T-helper 2 cell treated with Interferon-gamma antibody and Interleukin-4, amounts not matched to agents 100 ng/mL and 5 ng/mL, for 36 hours (primary cell): ENCODE data around the gene MROH8. TPM values are rescaled to one million over a fixed set of nuclear protein-coding genes. Genes with fewer than 3 reads are reported as not detected.

Source experiments
- intact Hi-C: fragments of 100-400 bp; cut with micrococcal nuclease; formaldehyde crosslinking; loops from one replicate; pipeline ENCODE4 v1.15.1; 2023
- total RNA-seq: library from RNA; stranded (reverse); gene quantifications from 2 replicates; pipeline ENCODE4 v1.2.3, GENCODE V29; 2022

Gene MROH8
- total RNA-seq, 1 donor from 2014 or later = 1.6 TPM

GRCh38 chr20:37200376-37200775 is 21.0 kb upstream of the MROH8 start:
- intact Hi-C loops = no loop called here

GRCh38 chr20:37198932-37199660 is 19.7 kb upstream of the MROH8 start:
- intact Hi-C loops = no loop called here

GRCh38 chr20:37194621-37195417 is 15.5 kb upstream of the MROH8 start:
- intact Hi-C loops = loop anchor here (1.0 to 2.0 kb wide), 2 partner anchors 190 to 339 kb away; no protein-coding TSS in a partner anchor

GRCh38 chr20:37193821-37194220 is 14.5 kb upstream of the MROH8 start:
- intact Hi-C loops = loop anchor here (2.0 kb wide), 1 partner anchor 191 kb away; no protein-coding TSS in a partner anchor

GRCh38 chr20:37193226-37193625 is 13.9 kb upstream of the MROH8 start:
- intact Hi-C loops = no loop called here

- intact Hi-C loops = loop anchor here (1.0 kb wide), 1 partner anchor 13 kb away; the partner anchor contains the start of genes MROH8 and RPN2
Measured at GRCh38 chr20:37192137-37192854, 12.9 kb upstream of the MROH8 start.

GRCh38 chr20:37190354-37191112 is 11.2 kb upstream of the MROH8 start:
- intact Hi-C loops = no loop called here

GRCh38 chr20:37189416-37190016 is 10.2 kb upstream of the MROH8 start:
- intact Hi-C loops = no loop called here

- intact Hi-C loops = no loop called here
Measured at GRCh38 chr20:37188787-37189186, 9.4 kb upstream of the MROH8 start.

- intact Hi-C loops = no loop called here
Measured at GRCh38 chr20:37185686-37186085, 6.3 kb upstream of the MROH8 start.

- intact Hi-C loops = loop anchor here (1.0 to 10.0 kb wide), 3 partner anchors 12 to 165 kb away; partner anchors contain the start of gene RBL1
Measured at GRCh38 chr20:37179683-37180524, 556 bp upstream of the MROH8 start.

GRCh38 chr20:37172836-37173235 is 6.5 kb downstream of the MROH8 start:
- intact Hi-C loops = loop anchor here (10.0 kb wide), 1 partner anchor 158 kb away; no protein-coding TSS in a partner anchor

GRCh38 chr20:37166867-37167266 is 12.5 kb downstream of the MROH8 start:
- intact Hi-C loops = no loop called here

GRCh38 chr20:37165031-37165430 is 14.3 kb downstream of the MROH8 start:
- intact Hi-C loops = no loop called here

- intact Hi-C loops = no loop called here
Measured at GRCh38 chr20:37163832-37164554, 15.4 kb downstream of the MROH8 start.

GRCh38 chr20:37162646-37163045 is 16.7 kb downstream of the MROH8 start:
- intact Hi-C loops = no loop called here

GRCh38 chr20:37161830-37162549 is 17.4 kb downstream of the MROH8 start:
- intact Hi-C loops = no loop called here

GRCh38 chr20:37160683-37161082 is 18.7 kb downstream of the MROH8 start:
- intact Hi-C loops = no loop called here
